Stimulated activated naive CD8-positive, alpha-beta T cell treated with anti-CD3 and anti-CD28 coated beads, Interleukin-15, Interleukin-2, amounts not matched to agents 100 U/mL and 50 U/mL, for 24 hours (primary cell): ENCODE data around the gene MXI1.
"Not testable (repeated sequence)": the region's sequence is repeated elsewhere in the genome, so short reads cannot be mapped to it uniquely, and the experiment has no call there.

Source experiments
- ATAC-seq: fragments of 150-1000 bp; cut with Tn5 transposase; one replicate; pipeline ENCODE4 v1.10.0; 2021
- DNase-seq: peaks from one replicate; pipeline ENCODE4 v3.0.0; 2021

Gene MXI1

DNA sequence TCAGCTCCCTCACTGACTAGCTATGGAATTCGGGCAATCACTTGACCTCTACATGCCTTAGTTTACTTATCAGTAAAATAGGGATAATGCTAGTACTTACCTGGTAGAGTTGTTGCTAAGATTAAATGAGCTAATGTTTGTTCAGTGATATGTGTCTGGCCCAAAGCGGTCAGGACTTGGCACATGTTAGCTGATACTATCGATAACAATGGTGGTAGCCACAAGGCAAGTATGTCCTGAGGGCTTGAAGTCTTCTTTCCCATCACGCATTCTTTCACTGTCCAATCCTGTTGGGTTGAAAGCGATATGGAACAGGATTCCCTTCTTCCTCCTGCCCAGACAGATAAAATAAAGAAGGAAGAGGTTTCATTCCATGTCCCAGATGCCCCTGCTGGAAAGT is 25.5 kb upstream of the MXI1 start:
- ATAC-seq (no peak), DNase-seq (no peak)

DNA sequence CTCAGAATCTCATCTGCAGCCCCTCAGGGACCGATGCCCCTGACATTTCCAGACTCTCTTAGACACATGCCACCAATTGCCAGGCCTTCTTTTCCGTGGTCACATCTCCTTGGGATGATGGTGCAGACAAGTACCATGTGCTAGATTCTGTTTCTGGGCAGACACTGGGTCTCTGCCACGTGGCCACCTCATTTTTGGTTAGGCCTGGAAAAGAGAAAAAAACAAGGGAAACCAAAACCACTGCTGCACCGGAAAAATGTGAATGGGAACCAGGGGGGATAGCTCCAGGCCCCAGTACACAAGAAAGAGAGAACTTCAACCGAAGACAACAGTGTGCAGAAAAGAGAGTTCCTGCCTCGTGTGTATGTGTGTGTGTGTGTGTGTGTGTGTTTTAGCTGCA is 23.0 kb upstream of the MXI1 start:
- ATAC-seq (no peak), DNase-seq (no peak)

DNA sequence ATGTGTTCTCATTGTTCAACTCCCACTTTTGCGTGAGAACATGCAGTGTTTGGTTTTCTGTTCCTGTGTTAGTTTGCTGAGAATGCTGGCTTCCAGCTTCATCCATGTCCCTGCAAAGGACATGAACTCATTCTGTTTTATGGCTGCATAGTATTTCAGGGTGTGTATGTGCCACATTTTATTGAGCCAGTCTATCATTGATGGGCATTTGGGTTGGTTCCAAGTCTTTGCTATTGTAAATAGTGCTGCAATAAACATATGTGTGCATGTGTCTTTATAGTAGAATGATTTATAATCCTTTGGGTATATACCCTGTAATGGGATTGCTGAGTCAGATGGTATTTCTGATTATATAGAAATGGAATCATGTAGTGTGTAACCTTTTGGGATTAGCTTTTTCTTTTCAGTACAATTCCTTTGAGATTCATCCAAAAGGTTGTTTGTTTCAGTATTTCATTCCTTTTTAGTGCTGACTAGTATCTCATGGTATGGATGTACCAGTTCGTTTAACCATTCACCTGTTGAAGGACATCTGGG is 21.7 kb upstream of the MXI1 start:
- ATAC-seq, result not testable (repeated sequence)

DNA sequence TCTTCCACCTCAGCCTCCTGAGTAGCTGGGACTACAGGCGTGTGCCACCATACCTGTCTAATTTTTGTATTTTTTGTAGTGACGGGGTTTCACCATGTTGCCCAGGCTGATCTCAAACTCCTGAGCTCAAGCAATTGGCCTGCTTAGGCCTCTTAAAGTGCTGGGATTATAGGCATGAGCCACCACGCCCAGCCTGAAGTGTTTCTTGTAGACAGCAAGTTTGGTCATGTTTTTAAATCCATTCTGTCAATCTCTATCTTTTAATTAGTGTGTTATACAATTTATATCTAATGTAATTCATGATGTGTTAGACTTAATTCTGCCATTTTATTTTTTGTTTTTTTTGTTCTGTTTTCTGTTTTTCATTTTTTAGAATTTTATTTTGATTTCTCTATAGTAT is 17.2 kb upstream of the MXI1 start:
- DNase-seq (no peak), ATAC-seq (no peak)

More for the DNA sequence above, 21.7 kb upstream of the MXI1 start:
- DNase-seq, result not testable (repeated sequence)

DNA sequence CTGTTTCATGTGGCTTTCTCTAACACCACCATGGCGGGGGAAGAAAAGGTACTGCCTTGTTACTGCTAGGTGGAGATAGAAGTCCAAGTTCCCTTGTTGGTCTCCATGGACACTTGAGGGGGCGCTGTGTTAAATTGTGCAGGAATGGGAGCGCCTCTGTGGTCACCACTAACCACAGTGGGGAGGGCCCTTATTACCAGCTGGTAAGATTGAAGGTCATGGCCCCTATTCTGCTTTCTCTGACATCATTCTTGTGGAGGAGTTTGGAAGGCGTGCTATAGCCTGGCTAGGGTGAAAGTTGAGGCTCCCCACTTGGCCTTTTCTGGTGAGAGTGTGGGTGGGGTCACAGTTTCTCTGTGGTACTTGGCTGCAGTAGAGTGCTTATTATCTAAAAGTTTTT is 14.9 kb upstream of the MXI1 start:
- peak; percentile 40 for DNase-seq
- ATAC-seq, result peak; percentile 92

DNA sequence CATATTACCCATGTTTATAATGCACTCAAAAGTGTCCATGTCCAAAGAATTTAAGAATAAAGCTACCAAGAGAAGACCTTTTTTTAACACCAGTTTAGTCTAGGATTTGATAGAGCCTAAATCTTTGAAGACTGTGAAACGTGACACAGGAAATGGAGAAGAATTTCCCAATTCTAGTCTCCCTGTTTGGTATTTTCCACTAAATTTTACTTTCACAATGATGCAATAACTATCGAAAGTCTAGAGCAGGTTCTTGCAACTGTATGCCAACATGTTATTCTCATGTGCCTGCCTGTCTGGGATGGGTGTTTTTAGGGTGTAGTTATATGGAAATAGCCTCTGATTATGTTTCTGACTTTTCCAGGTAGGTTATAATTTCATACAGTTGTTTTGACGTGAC is 6.9 kb upstream of the MXI1 start:
- no peak for ATAC-seq

DNA sequence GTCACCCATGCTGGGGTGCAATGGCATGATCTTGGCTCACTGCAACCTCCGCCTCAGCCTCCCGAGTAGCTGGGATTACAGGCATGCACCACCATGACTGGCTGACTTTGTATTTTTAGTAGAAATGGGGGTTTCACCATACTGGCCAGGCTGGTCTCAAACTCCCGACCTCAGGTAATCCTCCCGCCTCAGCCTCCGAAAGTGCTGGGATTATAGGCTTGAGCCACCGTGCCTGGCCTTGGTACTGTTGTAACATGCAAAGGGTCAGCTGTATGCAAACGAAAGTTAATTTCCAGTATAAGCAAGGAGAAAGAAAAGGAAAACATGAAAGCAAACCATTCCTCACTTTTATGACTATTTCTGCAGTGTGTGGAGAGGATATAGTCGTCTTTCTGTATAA is 6.4 kb upstream of the MXI1 start:
- DNase-seq, ATAC-seq: not testable (repeated sequence)

More for the DNA sequence above, 6.9 kb upstream of the MXI1 start:
- DNase-seq, result no peak

DNA sequence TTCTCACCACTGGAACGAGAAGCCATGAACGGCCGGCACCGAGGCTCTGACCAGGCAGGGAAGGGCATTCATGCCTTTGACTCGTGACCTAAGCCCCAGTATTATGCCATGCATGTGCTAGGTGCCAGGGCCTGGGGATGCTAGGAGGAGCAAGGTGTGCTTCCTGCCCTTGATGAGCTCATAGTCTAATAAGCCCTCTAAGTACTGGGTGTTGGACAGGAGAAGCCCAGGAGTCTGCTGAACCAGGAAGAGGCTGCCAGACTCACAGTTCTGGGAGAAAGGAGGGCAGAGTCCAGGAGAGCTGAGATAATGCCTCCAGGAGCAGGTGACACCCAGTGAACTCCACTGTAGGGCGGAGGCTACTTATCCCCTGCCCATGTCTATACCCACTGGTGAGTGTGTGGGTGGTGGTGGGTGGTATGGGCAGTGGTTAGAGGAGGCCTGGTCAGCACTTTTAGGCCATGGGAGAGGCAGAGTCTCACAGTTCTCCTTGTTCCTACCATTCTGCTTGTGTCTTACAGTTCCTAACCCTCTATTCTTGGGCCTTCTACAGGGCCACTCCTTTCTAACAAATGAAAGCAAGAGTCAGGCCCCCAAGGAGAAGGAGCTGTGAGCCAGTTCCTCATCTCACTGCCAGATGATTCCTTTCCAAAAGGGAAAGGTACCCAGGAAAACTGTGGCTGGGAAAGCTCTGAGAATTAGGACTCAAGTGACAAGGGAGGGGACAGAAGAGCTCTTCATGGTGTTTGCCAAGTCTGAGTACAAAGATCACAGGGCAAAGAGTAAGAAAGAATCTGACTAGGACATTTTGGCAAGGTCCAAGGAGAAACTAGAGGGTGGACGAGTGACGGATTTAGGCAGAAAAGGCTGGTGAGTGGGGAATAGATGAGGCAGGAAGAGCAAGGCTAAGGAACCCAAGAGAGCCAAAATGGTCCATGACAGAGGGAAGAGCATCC is 3.6 kb upstream of the MXI1 start:
- no peak for ATAC-seq

DNA sequence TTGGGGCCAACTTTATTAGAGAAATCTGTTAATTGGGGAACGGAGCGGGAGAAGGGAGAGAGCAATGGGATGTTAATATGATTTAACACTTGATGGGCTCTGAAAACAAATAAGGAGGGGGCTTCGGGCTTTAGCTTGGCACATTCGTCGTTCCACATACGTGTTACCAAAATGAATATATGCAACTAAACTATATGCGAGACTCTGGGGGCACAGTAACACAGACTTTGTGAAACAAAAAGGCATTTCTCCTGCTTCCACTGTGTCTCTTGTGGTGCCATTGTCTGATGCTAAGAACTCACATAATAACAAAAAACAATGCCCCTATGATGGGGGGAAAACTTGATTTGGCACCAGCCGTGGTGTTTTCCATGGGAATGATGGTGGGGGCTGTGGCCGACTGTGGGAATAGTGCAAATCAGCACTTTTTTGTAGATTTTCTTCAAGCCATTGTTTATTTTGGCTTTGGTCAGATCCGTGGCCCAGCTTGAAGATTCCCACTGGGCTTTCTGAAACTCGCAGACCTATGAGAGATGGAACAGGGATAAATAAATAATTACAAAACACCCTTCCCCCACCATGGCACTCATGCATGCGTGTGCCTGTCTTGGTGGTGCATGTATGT is 2.2 kb upstream of the MXI1 start:
- no peak for ATAC-seq
- DNase-seq, result no peak

More for the DNA sequence above, 3.6 kb upstream of the MXI1 start:
- DNase-seq, result no peak

DNA sequence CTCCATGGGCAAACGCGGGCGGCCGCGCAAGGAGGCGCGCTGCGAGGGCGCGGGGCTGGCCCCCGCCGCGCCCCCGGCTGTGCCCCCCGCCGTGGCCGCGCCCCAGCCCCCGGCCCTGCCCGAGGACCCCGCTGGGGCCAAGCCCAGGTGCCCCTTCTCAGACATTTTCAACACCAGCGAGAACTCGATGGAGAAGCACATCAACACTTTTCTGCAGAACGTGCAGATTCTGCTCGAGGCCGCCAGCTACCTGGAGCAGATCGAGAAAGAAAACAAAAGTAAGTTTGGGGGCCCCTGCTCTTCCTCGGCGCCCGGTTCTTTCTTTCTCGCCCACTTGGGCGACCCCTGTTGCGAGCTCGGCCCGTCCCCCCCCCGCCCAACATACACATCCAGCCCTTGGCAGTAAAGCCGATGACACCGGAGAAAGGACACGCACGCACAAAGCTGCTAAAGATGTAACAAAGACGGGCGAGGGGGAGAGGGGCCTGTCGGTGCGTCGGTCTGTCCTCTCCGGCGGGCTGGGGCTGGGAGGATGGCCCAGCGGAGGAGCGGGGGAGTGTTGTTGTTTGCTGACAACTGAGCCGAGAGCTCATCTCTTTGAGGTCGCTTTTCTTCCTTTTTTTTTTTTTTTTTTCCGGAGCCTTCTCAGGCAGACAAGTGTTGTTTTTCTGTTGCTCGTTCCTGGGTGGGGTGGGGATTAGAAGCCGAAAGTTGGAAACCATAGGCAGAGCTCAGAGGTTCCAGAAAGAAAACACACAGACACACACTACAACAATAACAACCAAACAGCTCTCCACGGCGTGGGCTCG is 604 bp downstream of the MXI1 start:
- DNase-seq (peak; percentile 59), ATAC-seq (no peak)

DNA sequence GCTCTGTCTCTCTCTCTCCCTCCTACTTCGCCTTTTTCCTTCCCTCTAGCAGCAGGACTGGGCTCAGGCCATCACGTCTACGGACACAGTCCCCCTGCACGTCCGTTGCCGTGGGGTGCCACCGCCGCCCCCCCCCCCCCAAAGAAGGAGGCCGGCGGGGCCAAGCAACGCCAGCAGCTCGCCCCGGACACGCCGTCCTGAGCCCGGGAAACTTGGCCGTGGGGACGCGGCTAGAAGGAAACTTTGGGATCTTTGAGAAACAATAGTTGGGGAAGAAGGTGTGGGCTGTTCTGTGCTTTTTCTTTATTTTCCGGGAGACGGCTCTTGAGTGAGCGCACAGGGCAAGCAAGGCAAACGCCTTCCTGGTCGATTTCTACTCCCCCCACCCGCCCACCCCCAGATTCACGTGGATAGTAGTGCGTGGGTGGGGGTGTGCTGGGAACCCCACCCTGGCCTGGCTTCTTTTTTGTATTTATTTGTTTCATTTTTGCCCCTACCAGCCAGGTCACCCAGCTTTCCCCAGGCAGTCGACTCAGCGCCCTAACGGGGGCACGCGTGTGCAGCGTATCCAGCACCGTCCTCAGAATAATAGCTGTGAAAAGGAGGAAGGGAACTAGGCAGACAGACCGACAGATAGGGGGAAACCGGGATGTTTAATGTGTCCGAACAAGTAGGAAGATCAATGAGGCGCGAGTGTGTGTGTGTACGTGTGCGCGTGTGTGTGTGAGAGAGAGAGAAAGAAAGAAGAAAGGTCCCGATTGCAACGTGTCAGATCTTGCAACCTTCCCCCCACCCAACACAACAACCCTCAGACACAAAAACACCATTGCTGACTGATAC is 1.4 kb downstream of the MXI1 start:
- peak; percentile 46 for DNase-seq
- ATAC-seq, result no peak

DNA sequence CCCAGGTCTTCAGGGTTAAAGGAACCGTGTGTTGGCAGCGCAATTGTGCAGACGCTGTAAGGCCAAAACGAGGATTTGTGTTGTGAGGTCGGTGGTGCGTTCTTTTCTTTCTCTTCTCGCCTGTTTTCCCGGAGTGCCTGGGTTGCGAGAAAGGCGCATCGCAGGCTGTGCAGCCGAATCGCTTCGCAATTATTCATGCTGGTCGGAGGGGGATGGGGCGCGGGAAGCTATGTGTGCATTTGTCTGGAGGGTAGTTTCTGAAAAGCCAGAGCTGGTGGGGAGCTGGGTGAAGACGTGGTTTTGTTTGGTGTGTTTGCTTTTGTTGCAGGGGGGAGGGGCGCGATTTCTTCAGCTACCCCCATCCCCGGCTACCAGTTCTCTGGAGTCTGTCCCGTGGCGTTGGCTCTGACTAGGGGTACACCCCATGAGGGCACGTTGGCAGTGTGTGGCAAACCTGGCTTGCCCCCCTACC is 2.1 kb downstream of the MXI1 start:
- ATAC-seq, result no peak
- DNase-seq, result peak; percentile 76

DNA sequence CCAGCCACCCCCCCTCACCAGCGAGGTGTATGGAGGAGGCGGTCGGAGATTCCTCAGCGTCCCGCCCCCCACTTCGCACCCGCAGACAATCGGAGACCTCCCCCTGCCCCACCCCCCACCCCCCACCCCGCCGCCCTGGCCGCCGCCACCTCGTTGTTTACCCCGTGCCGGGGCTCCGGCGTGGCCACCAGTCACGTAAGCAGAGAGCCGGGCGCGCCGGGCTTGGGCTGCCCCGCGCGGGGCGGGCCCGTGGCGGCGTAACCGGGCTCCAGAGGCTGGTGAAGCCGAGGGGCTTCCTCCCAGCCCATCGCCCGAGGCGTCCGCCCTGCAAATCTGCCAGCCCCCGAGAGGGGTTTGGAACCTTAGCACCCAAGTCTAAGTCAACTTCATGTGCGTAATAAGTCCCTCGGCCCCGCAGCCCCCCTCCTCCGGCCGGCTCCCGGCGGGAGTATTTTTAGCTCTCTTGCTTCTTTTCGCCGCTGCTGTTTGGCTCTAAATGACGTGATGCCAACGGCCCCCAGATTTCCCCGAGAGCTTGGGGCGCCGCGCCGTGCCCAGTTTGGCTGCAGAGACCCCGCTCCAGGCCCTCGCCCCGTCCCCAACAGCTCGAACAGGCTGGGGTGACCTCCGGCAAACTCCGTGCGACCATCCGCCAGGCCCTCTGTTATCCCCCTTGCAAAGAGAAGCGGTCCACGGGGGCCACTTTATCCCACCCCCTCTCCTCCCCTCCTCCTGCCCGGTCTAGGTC is 2.7 kb downstream of the MXI1 start:
- DNase-seq (peak; percentile 71), ATAC-seq (peak; percentile 29)

DNA sequence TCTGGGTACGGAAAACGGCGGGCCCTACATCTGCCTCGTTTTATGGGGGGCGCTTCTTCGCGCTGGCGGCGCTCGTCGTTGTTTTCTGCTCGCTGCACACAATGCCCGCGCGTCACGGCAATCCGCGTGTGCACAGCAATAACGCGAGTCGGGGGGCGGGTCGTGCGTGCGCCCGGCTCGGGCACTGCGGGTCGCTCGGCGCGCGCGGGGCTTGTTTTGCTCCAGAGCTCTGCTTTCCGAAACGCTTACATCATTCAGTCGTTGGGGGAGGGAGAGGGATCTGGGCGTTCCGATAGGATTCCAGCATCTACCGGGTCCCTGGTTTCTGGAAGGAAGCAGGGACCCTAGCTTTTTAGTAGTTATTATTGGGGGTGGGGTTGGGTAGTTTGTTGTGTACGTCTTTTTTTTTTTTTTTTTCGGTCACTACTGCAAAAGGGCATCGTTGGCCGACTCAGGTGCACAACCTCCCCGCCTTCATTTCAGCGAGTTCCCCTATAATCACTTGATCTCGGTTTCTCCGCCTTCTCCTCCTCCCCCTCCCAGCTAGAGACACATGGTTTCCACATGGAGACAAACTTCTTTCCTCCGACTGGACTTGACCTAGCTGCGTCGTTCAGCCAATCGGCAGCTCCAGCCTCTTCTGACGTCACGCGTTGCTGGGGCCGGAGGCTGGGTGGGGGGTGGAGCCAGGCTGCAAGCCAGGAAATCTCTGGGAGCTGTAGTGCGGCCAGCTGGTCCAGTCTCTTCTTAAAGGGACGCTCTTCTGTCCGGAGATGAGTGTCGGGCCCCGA is 3.5 kb downstream of the MXI1 start:
- DNase-seq (peak; percentile 93), ATAC-seq (peak; percentile 77)

DNA sequence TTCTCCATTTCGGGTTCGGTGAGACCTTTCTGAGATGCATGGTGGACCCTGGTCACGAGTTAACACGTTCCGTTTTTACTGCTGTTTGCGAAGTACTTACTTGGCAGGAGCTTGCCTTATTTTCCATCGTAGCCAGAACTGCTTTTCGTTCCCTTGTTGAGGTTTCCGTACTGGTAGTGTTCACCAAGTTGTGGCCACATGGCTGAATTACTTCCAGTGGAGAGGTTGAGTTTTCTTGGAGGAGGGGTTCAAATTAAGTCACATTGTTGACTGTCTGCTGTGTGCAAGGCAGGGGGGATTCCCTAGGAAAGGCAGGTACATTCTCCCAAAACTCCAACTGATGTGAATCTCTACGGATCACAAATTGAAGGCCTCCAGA is 4.0 kb downstream of the MXI1 start:
- ATAC-seq, result no peak
- DNase-seq, result no peak

DNA sequence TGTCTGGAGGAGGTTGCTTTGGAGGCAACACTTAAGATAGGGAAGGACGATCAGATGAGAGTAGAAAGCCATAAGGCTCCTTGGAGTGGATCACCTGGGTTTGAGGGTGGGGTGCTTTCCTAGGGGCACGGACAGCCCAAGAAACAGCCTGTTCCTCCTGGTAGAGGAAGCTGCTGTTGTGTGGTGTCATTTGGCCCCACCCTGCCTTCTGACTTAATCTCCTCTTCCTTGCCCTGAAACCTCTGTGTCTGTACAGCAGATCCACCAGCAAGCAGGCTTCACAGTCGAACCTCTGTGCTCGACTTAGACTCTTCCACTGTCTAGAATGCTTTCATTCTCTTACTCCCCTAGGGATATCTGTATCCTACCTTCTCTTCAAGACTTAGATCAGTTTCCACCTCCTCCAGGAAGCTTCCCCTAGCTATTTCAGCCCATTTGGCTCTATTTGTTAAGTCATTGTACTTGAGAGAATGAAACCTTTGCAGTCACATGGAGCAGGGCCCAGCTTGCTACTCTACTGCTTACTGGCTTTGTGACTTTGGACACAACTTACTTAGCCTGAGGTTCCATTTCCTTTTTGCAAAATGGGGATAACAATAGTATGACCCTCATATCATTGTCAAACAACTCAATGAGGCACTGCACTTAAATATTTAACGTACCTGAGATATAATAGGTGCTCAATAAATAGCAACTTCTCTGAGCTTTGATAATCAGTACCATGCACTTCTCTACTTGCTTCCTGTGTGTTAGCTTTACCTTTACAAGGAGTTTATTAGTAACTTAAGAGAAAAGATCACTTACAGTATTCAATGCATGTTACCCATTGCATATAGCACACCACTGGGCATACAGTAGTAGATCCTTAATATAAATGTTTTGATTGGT is 5.0 kb downstream of the MXI1 start:
- ATAC-seq, result no peak
- no peak for DNase-seq

DNA sequence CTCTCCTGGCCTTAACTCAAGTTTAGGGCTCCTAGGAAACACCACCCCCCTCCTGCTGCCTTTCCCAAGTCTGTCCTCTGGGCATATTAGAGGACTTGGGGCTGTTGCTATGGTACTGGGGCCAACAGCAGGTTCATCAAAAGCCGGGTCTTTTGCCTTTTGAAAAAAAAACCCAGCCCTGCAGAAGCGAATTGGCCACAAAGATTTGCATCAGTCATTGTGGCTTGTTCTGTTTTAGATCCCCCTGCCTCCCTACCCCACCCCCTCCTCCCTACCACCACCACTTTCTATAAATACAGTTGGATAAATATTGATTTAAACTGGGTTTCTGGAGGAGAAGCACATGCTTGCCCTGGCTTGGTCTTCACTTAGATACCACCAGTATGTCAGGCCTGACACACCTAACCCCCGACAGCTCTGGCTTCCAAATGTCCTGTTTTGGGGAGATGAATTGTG is 7.0 kb downstream of the MXI1 start:
- no peak for ATAC-seq
- no peak for DNase-seq
